ENCODE measurements around the gene ZSWIM7. TPM values are rescaled to one million over a fixed set of nuclear protein-coding genes. Genes with fewer than 3 reads are reported as not detected.

Gene ZSWIM7
- total RNA-seq, 1 donor from 2014 or later = 24.2 TPM

DNA sequence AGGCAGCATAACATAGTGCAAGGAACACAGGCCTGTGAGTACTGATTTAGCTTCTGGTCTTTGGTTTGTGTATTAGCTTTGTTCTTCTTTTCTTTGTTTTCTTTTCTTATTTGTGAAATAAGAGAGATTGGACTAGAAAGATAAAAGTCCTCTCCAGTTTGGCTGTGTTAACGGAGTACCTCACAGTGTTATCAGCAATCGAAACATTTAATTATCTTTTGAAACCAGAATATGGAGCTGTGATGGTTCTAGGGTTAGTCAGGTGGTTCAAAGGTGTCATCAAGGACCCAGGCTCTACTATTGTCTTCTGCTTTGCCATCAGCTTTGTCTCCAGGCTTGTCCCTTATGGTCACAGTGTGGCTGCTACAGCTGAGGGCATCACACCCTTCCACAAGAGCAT is 29.0 kb downstream of the ZSWIM7 start:
- FAIRE-seq = no peak
- Histone ChIP-seq H3K4me3 (ENCODE audit: low read depth, low read length) (no peak overlapping the region), H3K36me3 (ENCODE audit: control insufficient read depth, insufficient read depth, low read length) (peaks cover 6% of the 10 kb centered on the region), H3K27me3 (ENCODE audit: control insufficient read depth, insufficient read depth, low read length) (no peaks in the 10 kb centered on the region)
- TF ChIP-seq, protein P1, sequence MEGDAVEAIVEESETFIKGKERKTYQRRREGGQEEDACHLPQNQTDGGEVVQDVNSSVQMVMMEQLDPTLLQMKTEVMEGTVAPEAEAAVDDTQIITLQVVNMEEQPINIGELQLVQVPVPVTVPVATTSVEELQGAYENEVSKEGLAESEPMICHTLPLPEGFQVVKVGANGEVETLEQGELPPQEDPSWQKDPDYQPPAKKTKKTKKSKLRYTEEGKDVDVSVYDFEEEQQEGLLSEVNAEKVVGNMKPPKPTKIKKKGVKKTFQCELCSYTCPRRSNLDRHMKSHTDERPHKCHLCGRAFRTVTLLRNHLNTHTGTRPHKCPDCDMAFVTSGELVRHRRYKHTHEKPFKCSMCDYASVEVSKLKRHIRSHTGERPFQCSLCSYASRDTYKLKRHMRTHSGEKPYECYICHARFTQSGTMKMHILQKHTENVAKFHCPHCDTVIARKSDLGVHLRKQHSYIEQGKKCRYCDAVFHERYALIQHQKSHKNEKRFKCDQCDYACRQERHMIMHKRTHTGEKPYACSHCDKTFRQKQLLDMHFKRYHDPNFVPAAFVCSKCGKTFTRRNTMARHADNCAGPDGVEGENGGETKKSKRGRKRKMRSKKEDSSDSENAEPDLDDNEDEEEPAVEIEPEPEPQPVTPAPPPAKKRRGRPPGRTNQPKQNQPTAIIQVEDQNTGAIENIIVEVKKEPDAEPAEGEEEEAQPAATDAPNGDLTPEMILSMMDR (IDR thresholded peaks at IDR 0.05; ENCODE audit: insufficient read depth, low read length, severe bottlenecking) = no peak
- DNase-seq (ENCODE audit: low read depth) = no peak

DNA sequence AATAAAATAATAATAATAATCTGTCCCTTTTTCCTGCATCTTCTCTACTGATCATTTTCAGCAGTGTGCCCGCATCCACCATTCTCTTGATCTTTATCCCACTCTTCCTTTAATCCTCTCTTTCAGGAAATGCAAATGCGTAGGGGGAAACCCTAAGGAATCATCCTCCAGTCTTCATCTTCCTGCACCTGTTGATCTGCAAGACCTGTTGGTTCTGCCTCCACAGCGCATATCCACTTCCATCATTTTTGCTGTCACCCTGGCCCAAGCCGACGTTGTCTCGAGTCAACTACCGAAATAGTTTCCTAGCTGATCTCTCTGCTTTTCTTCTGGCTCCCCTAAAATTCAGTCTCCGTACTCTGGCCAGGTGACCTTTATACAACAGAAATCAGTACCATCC is 30.0 kb downstream of the ZSWIM7 start:
- DNase-seq (ENCODE audit: low read depth) (no peak), FAIRE-seq (no peak)
- Histone ChIP-seq H3K27me3 (ENCODE audit: control insufficient read depth, insufficient read depth, low read length) (no peaks in the 10 kb centered on the region), H3K36me3 (ENCODE audit: control insufficient read depth, insufficient read depth, low read length) (peaks cover 6% of the 10 kb centered on the region), H3K4me3 (ENCODE audit: low read depth, low read length) (no peak overlapping the region)
- TF ChIP-seq, protein P1 (IDR thresholded peaks at IDR 0.05; ENCODE audit: insufficient read depth, low read length, severe bottlenecking) = no peak

DNA sequence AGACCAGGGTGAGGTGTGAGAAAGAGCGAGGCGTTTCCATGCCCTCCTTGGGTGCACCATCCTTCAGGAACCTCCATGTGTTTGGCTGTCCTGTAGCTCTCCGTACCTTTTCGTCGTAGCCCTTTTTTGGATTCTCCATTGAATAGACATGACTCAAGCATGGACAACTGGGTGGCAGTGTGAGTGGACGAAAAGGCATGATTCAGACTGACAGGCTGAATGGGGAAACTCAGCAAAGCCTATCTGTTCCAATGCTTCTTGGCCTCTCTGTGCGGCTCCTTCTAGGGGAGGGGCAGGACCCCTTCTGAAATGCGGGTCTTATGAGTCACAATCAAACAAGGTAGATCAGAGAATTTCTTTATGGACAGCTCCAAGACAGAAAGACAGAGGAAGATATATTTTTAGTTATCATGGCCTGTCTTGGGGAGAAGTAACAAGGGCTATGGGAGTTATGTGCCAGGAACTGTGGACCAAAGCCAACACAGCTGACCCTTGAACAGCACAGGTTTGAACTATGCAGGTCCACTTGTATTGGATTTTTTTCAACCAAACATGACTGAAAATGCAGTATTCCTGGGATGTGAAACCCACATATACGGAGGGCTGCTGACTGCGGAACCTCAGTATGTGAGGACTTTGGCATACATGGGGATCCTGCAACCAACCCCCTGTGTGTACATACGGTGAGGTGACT is 31.7 kb downstream of the ZSWIM7 start:
- TF ChIP-seq, protein P1 (IDR thresholded peaks at IDR 0.05; ENCODE audit: insufficient read depth, low read length, severe bottlenecking) = no peak
- peaks cover 6% of the 10 kb centered on the region for H3K36me3 ChIP-seq (ENCODE audit: control insufficient read depth, insufficient read depth, low read length)
- DNase-seq (ENCODE audit: low read depth) (no peak), FAIRE-seq (no peak)
- H3K4me3 ChIP-seq (ENCODE audit: low read depth, low read length) = no peak overlapping the region
- no peaks in the 10 kb centered on the region for H3K27me3 ChIP-seq (ENCODE audit: control insufficient read depth, insufficient read depth, low read length)

DNA sequence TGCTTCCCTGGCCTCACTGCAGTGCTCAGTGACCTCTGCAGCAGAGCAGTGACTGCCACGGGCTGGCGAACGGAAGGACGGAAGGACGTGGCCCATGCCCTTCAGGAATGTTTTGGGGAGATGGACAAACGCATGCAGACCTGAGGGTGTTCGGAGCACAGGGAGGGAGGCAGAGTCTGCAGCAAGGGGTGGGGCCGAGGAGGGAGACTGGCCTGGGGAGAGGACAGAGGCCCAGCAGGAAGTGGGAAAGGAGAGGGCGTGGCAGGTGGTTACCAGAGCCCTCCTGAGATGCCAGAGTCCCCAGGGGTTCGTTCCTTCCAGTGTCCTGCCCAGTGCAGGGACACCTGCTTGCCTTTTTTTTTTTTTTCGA is 32.6 kb downstream of the ZSWIM7 start:
- no peak overlapping the region for H3K4me3 ChIP-seq (ENCODE audit: low read depth, low read length)
- TF ChIP-seq, protein P1 (IDR thresholded peaks at IDR 0.05; ENCODE audit: insufficient read depth, low read length, severe bottlenecking) = no peak
- H3K36me3 ChIP-seq (ENCODE audit: control insufficient read depth, insufficient read depth, low read length) = peaks cover 6% of the 10 kb centered on the region
- FAIRE-seq = no peak
- DNase-seq (ENCODE audit: low read depth) = no peak
- no peaks in the 10 kb centered on the region for H3K27me3 ChIP-seq (ENCODE audit: control insufficient read depth, insufficient read depth, low read length)

DNA sequence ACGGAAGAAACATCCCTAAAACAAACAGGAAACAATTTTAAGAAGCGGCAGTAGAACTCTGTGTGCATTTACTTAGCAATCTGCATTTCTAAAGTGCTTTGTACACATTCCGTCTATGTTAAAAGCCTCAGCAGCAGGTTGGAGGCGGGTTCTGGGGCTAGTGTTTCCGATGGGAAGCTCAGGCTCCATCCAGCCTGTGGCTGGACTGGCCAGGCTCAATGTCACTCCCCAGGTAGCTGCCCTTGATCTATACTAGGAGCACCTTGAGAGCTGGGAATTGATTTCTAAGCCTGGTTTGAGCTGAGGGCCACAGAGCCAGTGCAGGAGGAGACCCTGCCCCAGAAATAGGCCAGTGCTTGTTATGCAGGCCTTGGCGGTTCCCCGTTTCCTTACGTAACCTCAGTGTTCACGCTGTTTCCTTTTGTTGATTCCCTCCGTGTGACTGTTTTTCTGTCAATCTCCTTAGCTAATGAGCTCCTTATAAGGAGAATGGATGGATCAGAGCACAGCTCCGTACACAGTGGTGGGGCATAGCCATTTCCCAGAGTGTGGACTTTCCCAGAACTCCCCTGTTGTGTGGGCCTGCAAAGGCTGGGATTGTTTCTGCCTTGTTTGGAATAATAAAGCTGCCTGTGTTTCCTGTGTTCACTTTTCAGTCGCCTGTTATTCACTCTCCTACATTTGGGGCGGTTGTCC is 33.2 kb downstream of the ZSWIM7 start:
- DNase-seq (ENCODE audit: low read depth) = peak; percentile 42
- peaks cover 6% of the 10 kb centered on the region for H3K36me3 ChIP-seq (ENCODE audit: control insufficient read depth, insufficient read depth, low read length)
- FAIRE-seq = peak; percentile 28
- no peaks in the 10 kb centered on the region for H3K27me3 ChIP-seq (ENCODE audit: control insufficient read depth, insufficient read depth, low read length)
- H3K4me3 ChIP-seq (ENCODE audit: low read depth, low read length) = no peak overlapping the region
- TF ChIP-seq, protein P1 (IDR thresholded peaks at IDR 0.05; ENCODE audit: insufficient read depth, low read length, severe bottlenecking) = no peak

Measured in bronchial epithelial cell (primary cell).